Stimulated activated CD8-positive, alpha-beta memory T cell treated with anti-CD3 and anti-CD28 coated beads, Interleukin-4, amount 100 ng/mL, for 24 hours (primary cell): ENCODE data around the gene CORO1A.
A peak's percentile ranks its signal among the peaks of the same experiment; 100 is the strongest.
"Not testable (repeated sequence)": the region's sequence is repeated elsewhere in the genome, so short reads cannot be mapped to it uniquely, and the experiment has no call there.

Experiments
- DNase-seq: peaks from one replicate; pipeline ENCODE4 v3.0.0-alpha.2; 2020; ENCODE audit warnings: low read depth

Gene CORO1A

GRCh38 chr16:30183233-30184095 lies at the start of gene CORO1A:
TSS of gene CORO1A (plus strand) at chr16:30183602. CDS start at chr16:30185210, 1,608 bp downstream.
- DNase-seq = peak; percentile 75

GRCh38 chr16:30136971-30137605 lies 46.3 kb upstream of the CORO1A start:
- DNase-seq = no peak

GRCh38 chr16:30137897-30138296 lies 45.5 kb upstream of the CORO1A start:
- no peak for DNase-seq

- no peak for DNase-seq
Observed at GRCh38 chr16:30139583-30140481, 43.6 kb upstream of the CORO1A start.

- no peak for DNase-seq
Observed at GRCh38 chr16:30141750-30142149, 41.7 kb upstream of the CORO1A start.

- DNase-seq = no peak
Observed at GRCh38 chr16:30142672-30143346, 40.6 kb upstream of the CORO1A start.

- no peak for DNase-seq
Observed at GRCh38 chr16:30143347-30143702, 40.1 kb upstream of the CORO1A start.

GRCh38 chr16:30144017-30144416 lies 39.4 kb upstream of the CORO1A start:
- DNase-seq = no peak

GRCh38 chr16:30144917-30145316 lies 38.5 kb upstream of the CORO1A start:
- DNase-seq = no peak

- no peak for DNase-seq
Observed at GRCh38 chr16:30145657-30146056, 37.7 kb upstream of the CORO1A start.

GRCh38 chr16:30147843-30148510 lies 35.4 kb upstream of the CORO1A start:
- DNase-seq = no peak

- DNase-seq = no peak
Observed at GRCh38 chr16:30149250-30149930, 34.0 kb upstream of the CORO1A start.

- no peak for DNase-seq
Observed at GRCh38 chr16:30151091-30151490, 32.3 kb upstream of the CORO1A start.

GRCh38 chr16:30152517-30152916 lies 30.9 kb upstream of the CORO1A start:
- DNase-seq = no peak

- DNase-seq = no peak
Observed at GRCh38 chr16:30155188-30155587, 28.2 kb upstream of the CORO1A start.

- DNase-seq = no peak
Observed at GRCh38 chr16:30157214-30157613, 26.2 kb upstream of the CORO1A start.

GRCh38 chr16:30163538-30163937 lies 19.9 kb upstream of the CORO1A start:
- DNase-seq = no peak

- no peak for DNase-seq
Observed at GRCh38 chr16:30166202-30166902, 17.1 kb upstream of the CORO1A start.

- not testable (repeated sequence) for DNase-seq
Observed at GRCh38 chr16:30168746-30169145, 14.7 kb upstream of the CORO1A start.

- not testable (repeated sequence) for DNase-seq
Observed at GRCh38 chr16:30169416-30169815, 14.0 kb upstream of the CORO1A start.
